ENCODE data around the gene TMEM258.

TMEM258 gene

GRCh38 chr11:61820174-61820573, 27.8 kb upstream of the TMEM258 start:
- TF ChIP-seq TAF1 (IDR thresholded peaks at IDR 0.05; ENCODE audit: borderline replicate concordance, insufficient read depth, low read length), result no peak
- no peak for TF ChIP-seq REST (IDR thresholded peaks at IDR 0.05; ENCODE audit: insufficient read depth in 1 of 2, low read depth in 2 of 2, low read length in 2 of 2)
- no peak for TF ChIP-seq SIN3A (IDR thresholded peaks at IDR 0.05; ENCODE audit: borderline replicate concordance, insufficient read depth, low read length)
- no peak for TF ChIP-seq POLR2AphosphoS5 (IDR thresholded peaks at IDR 0.05; ENCODE audit: low read depth, low read length)
- TF ChIP-seq FOXP2 (optimal IDR thresholded peaks at IDR 0.05; ENCODE audit: borderline replicate concordance, extremely low read depth, extremely low read length, insufficient read depth), result no peak

- TF ChIP-seq SIN3A (IDR thresholded peaks at IDR 0.05; ENCODE audit: borderline replicate concordance, insufficient read depth, low read length), result no peak
- no peak for TF ChIP-seq FOXP2 (optimal IDR thresholded peaks at IDR 0.05; ENCODE audit: borderline replicate concordance, extremely low read depth, extremely low read length, insufficient read depth)
Measured at GRCh38 chr11:61817471-61818202, 25.2 kb upstream of the TMEM258 start.

- peak; percentile 58; the same call in 1 of the 2 replicates for TF ChIP-seq POLR2AphosphoS5 (IDR thresholded peaks at IDR 0.05; ENCODE audit: low read depth, low read length)
- TF ChIP-seq FOXP2 (optimal IDR thresholded peaks at IDR 0.05; ENCODE audit: borderline replicate concordance, extremely low read depth, extremely low read length, insufficient read depth), result peak; percentile 84
- no peak for TF ChIP-seq SIN3A (IDR thresholded peaks at IDR 0.05; ENCODE audit: borderline replicate concordance, insufficient read depth, low read length)
Measured at GRCh38 chr11:61816736-61817455, 24.5 kb upstream of the TMEM258 start, which contains the start of gene FADS1. FADS1 (minus strand) TSS chr11:61817003; CDS start chr11:61816929, 74 bp downstream.

GRCh38 chr11:61815790-61816735, 23.7 kb upstream of the TMEM258 start:
- peak; percentile 64; the same call in 1 of the 2 replicates for TF ChIP-seq TAF1 (IDR thresholded peaks at IDR 0.05; ENCODE audit: borderline replicate concordance, insufficient read depth, low read length)
- peak; percentile 62 for TF ChIP-seq POLR2AphosphoS5 (IDR thresholded peaks at IDR 0.05; ENCODE audit: low read depth, low read length)
- TF ChIP-seq REST (IDR thresholded peaks at IDR 0.05; ENCODE audit: insufficient read depth in 1 of 2, low read depth in 2 of 2, low read length in 2 of 2), result no peak
- TF ChIP-seq FOXP2 (optimal IDR thresholded peaks at IDR 0.05; ENCODE audit: borderline replicate concordance, extremely low read depth, extremely low read length, insufficient read depth), result peak; percentile 46
- no peak; the same call in 1 of the 2 replicates for TF ChIP-seq SIN3A (IDR thresholded peaks at IDR 0.05; ENCODE audit: borderline replicate concordance, insufficient read depth, low read length)

GRCh38 chr11:61814958-61815789, 22.8 kb upstream of the TMEM258 start:
- TF ChIP-seq SIN3A (IDR thresholded peaks at IDR 0.05; ENCODE audit: borderline replicate concordance, insufficient read depth, low read length), result 0 out of 2 replicates have a peak, but pooled peaks have one; percentile 28
- peak; percentile 74 for TF ChIP-seq TAF1 (IDR thresholded peaks at IDR 0.05; ENCODE audit: borderline replicate concordance, insufficient read depth, low read length)
- TF ChIP-seq FOXP2 (optimal IDR thresholded peaks at IDR 0.05; ENCODE audit: borderline replicate concordance, extremely low read depth, extremely low read length, insufficient read depth), result peak; percentile 82
- peak; percentile 92; the same call in 1 of the 2 replicates for TF ChIP-seq POLR2AphosphoS5 (IDR thresholded peaks at IDR 0.05; ENCODE audit: low read depth, low read length)
- TF ChIP-seq REST (IDR thresholded peaks at IDR 0.05; ENCODE audit: insufficient read depth in 1 of 2, low read depth in 2 of 2, low read length in 2 of 2), result peak in 1 of 2 experiments; percentile 52; a peak in 1 of 4 replicates

Data from PFSK-1 (cell line).